ENCODE measurements around the gene ATAD3B.
A peak's percentile ranks its signal among the peaks of the same experiment; 100 is the strongest.
"Not testable (repeated sequence)": the region's sequence is repeated elsewhere in the genome, so short reads cannot be mapped to it uniquely, and the experiment has no call there.

ATAD3B gene

DNA sequence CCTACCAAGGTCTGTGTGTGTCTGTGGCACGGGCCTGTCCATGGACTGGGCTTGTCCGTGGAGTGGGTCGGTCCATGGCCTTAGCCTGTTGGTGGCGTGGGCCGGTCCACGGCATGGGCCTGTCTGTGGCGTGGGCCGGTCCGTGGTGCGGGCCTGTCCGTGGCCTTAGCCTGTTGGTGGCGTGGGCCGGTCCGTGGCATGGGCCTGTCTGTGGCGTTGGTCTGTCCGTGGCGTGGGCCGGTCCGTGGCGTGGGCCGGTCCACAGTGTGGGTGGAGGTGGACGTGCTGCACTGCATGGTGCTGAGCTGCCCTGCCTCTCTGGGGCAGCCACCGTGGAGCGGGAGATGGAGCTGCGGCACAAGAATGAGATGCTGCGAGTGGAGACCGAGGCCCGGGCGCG, 10.2 kb downstream of the ATAD3B start:
- not testable (repeated sequence) for DNase-seq

GRCh38 chr1:1482856-1483255, 11.3 kb downstream of the ATAD3B start:
- DNase-seq: no peak

DNA sequence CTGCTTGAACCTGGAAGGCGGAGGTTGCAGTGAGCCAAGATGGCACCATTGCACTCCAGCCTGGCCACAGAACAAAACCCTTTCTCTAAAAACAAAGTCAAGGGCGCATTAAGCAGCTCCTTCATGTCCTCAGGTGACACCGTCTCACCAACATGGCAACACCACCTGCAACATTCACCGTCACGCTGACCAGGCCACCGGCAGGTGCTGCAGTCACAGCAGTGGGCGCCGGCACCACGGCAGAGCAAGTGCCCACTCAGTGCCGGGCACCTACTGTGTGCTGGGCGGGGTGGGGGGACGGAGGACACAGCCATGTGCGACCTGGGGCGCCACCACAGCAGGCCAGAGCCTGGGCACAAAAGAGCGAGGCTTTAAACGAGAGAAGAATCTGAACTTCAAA, 12.1 kb downstream of the ATAD3B start:
- no peak for DNase-seq

- not testable (repeated sequence) for DNase-seq
Observed at GRCh38 chr1:1484976-1485750, 13.6 kb downstream of the ATAD3B start.

GRCh38 chr1:1485755-1486317, 14.3 kb downstream of the ATAD3B start:
- DNase-seq: not testable (repeated sequence)

DNA sequence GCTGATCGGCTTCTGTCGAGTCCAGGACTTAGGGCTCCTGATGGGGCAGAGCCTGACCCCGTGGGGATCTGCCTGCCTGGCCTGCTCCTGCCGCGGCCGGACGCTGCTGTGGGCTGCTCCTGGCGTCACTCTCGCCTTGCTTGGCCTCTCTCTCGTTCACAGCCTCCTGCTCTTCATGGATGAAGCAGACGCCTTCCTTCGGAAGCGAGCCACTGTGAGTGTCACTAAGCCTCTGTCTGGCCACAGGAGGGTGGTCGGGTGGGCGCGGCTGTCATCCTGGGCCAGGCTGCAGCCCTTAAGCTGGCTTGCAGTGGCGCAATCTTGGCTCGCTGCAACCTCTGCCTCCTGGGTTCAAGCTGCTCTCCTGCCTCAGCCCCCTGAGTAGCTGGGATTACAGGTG, 16.1 kb downstream of the ATAD3B start:
- DNase-seq: no peak

DNA sequence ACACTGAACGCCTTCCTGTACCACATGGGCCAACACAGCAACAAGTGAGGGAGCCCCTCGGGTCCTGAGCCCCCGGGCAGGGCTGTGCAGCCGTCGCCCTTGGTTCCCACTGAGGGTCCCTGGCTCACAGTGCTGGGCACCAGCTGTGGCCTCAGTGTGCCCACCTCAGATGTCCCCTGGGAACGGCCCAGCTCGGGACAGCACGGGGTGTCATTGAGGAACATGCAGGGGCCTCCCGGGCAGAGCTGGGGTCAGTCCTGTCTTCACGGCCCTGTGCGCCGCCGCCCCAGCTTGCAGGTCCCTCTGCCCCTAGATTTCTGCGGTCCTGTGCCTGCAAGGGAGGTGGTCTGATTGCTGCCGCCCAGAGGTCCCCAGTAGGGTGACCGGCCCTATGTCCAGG, 17.7 kb downstream of the ATAD3B start:
- DNase-seq: no peak

DNA sequence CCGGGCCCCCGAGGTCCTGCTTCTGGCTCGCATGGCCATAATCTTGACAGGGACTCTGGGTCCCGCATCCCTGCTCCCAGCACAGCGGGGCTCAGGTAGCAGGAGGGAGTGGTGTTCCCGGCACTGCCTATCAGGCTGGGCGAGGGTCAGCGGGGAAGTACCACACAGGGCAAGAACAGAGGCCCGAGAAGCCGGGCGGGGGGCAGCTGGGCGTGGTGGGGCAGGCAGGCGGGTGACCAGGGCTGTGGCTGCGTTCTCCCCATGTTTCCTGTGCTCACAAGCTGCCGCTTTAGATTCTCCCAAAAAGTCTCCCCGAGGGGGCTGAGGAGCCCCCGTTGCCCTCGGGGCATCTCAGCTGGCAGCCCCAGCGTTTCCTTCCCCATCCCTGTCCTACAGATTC, 18.3 kb downstream of the ATAD3B start:
- DNase-seq: no peak

DNA sequence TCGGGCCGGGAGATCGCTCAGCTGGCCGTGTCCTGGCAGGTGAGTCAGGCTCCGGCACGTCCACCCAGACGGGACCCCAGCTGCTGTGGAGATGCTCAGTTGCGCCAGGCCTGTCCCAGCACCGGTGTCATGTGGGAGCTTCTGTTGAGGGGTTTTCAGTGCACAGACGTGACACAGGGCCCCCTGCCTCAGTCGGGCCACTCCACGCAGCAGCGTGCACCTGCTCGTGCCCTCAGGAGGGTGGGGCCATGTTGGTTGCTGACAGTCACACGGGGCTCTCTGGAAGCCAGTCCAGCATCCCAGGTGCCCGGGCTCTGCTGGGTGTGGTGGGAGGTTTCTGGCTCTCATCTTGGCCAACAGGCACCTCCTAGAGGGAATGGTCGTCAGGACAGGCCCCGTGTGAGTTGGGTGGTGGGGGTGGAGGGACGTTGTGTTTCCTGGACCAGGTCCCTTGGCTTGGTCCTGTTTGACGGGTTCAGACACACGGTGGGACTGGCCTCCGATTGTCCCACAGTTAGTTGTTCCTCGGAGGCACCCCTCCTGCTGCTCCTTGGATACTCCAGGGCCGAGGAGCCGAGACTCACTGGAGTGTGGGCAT, 19.2 kb downstream of the ATAD3B start:
- DNase-seq: no peak

GRCh38 chr1:1491601-1492000, 20.0 kb downstream of the ATAD3B start:
- DNase-seq: no peak

DNA sequence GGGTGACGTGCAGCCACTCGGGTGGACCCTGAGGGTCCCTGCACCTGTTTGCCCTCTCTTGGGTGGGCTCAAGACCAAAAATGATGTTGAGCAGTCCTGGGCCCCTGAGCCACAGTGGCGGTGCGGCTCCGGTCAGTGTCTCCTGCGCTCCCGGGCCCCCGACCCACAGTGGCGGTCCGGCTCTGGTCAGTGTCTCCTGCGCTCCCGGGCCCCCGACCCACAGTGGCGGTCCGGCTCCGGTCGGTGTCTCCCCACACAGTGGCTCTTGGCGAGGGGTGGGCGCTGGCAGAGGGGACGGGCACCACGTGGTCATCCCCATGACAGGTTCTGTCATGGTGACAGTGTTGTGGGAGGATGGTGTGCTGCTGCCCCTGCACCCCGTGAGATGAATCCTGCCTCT, 22.7 kb downstream of the ATAD3B start:
- not testable (repeated sequence) for DNase-seq

DNA sequence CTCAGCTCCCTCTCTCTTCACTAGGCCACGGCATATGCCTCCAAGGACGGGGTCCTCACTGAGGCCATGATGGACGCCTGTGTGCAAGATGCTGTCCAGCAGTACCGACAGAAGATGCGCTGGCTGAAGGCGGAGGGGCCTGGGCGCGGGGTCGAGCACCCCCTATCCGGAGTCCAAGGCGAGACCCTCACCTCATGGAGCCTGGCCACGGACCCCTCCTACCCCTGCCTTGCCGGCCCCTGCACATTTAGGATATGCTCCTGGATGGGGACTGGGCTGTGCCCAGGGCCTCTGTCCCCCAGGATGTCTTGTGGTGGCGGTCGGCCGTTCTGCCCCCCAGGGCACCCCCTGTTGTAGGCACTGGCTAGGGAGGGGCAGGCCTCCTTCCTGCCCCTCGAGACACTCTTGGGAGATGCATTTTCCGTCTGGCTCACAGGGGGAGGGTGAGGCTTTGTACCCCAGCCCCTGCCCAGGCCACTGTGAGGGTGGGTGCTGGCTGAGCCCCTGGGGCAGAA, 24.0 kb downstream of the ATAD3B start:
- not testable (repeated sequence) for DNase-seq

- peak; percentile 49 for DNase-seq
Observed at GRCh38 chr1:1504777-1505365, 33.3 kb downstream of the ATAD3B start.

GRCh38 chr1:1505366-1505798, 33.8 kb downstream of the ATAD3B start:
- DNase-seq: peak; percentile 31

DNA sequence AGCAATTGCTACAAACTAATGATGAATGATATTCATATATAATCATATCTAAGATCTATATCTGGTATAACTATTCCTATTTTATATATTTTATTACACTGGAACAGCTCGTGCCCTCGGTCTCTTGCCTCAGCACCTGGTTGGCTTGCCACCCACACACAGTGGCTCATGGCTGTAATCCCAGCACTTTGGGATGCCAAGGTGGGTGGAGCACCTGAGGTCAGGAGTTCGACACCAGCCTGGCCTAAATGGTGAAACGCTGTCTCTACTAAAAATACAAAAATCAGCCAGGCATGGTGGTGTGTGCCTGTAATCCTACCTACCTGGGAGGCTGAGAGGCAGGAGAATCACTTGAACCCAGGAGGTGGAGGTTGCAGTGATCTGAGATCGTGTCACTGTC, 34.2 kb downstream of the ATAD3B start:
- DNase-seq: not testable (repeated sequence)

DNA sequence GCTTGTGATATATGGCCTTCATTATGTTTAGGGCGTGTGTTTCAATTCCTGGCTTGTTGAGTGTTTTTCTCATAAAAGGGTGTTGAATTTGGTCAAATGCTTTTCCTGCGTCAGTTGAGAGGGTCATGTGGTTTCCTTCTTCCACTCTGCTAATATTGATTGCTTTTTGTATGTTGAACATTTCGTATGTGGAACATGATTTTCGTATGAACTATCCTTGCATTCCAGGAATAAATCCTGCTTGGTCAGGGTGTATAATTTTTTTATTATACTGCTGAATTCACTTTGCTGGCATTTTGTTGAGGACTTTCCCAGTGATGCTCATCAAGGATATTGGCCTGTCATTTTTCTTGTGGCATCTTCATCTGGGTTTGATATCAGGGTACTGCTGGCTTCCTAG, 35.7 kb downstream of the ATAD3B start:
- DNase-seq: no peak

- not testable (repeated sequence) for DNase-seq
Observed at GRCh38 chr1:1508775-1509464, 37.4 kb downstream of the ATAD3B start.

DNA sequence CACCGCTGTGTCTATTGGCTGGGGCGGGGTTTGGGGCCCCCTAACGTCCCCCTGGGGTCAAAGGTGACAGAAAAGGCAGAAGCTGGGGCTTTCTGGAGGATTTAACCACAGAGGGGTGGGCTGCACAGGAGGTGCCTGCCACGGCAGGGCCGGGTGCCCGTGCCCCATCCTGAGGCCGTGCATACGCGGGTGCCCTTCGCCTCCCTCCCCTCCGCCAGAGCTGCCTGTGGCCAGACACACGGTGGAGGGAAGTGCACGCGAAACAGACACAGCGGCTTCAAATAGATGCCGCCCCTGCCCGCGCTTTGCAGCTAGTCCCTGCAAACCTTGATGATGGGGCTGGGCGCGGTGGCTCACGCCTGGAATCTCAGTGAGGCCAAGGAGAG, 37.9 kb downstream of the ATAD3B start:
- DNase-seq: not testable (repeated sequence)

DNA sequence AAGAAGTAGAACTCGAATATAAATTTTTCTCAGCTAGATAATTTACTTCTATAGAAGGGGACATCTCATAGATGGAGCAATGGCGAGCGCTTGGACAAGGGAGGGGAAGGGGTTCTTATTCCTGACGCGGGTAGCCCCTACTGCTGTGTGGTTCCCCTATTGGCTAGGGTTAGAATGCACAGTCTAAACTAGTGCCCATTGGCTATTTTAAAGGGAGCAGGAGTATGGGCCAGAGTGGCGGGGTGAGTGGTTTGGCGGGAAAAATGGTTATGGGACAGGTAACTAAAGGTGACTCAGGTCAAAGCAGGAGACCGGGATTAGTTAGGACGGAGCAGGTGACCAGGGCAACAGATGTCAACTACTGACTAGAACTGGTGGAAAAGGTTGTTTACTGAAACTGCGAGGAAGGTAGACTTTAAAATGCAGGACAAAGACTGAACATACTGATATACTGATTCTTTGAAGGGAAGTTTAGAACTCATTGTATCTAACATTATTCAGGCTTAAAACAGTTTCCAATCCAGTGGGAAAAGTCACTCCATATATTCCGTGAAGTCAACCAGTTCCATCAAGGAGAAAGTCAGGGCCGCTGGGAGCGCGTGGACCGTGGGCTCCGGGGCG, 39.5 kb downstream of the ATAD3B start:
- DNase-seq: peak; percentile 17

DNA sequence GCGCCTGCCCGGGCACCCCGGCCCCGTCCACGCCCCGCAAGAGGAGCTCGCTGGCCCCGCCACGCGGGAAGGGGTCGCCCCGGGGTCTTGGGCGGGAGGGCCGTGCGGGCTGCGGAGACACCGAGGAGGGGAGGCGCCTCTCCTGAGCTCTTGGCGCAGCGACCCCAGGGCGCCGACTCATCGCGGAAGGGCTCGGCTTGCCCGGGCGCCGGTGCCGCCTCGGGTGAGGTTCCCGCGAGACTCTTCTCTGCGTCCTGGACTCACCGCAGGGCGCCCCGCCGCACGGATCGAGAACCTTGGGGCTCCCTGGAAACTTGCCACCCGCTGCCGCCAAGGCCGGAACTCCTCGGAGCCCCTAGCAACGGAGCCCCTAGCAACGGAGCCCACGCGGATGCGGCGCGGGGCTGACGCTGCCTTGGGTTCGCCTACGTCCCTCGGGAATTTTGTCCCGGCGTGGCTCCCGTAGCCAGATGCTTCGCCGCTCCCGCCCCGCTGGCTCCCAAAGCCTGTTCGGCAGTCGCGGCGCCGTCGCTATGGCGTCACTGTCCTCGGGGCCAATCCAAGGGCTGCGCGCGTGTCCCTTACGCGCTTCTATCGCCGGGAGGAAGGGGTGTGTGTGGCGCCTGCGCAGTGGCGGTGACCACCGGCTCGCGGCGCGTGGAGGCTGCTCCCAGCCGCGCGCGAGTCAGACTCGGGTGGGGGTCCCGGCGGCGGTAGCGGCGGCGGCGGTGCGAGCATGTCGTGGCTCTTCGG, 40.1 kb downstream of the ATAD3B start, which contains the start of gene ATAD3A:
TSS of gene ATAD3A (plus strand) at position 630 of the 753 bp plus-strand sequence. CDS start at position 737, 107 bp downstream.
- DNase-seq: peak; percentile 99

GRCh38 chr1:1512425-1512824, 40.9 kb downstream of the ATAD3B start:
- DNase-seq: not testable (repeated sequence)

- DNase-seq: not testable (repeated sequence)
Observed at GRCh38 chr1:1513675-1514074, 42.1 kb downstream of the ATAD3B start.

Measured in inflammatory macrophage treated with lipopolysaccharide for 4 hours (primary cell).